Gastrocnemius medialis (tissue), 4 donors: ENCODE data around the gene PRRT1B. TPM values are rescaled to one million over a fixed set of nuclear protein-coding genes. Genes with fewer than 3 reads are reported as not detected.
"Not testable (repeated sequence)": the region's sequence is repeated elsewhere in the genome, so short reads cannot be mapped to it uniquely, and the experiment has no call there.

Experiments used
- ATAC-seq, 2 donors: fragments of 150-250 bp; one replicate each; pipeline ENCODE4 v1.9.1; 2016
- DNase-seq, 2 donors: peaks; one replicate each; pipeline ENCODE4 v3.0.0-alpha.2; 2019
- H3K27ac ChIP-seq, 4 donors: fragments of 200-600 bp; sonication (generic); 1 replicate in 1 of 4; 2 replicates in 3 of 4; pipeline ENCODE4 v1.5.1; 2016 to 2018; ENCODE audit warnings: mild to moderate bottlenecking in 2 of 4, moderate library complexity in 1 of 4
- H3K27me3 ChIP-seq, 3 donors: fragments of 200-600 bp; sonication (generic) in 2 of 3; 1 replicate in 1 of 3; 2 replicates in 2 of 3; pipeline versions ENCODE4 v1.5.1 to v1.6.0; 2016 to 2019; ENCODE audit warnings: mild to moderate bottlenecking in 1 of 3, moderate library complexity in 1 of 3
- H3K36me3 ChIP-seq, 2 donors: fragments of 200-600 bp; sonication (generic) in 1 of 2; one replicate each; pipeline ENCODE4 v1.5.1; 2017 to 2018
- H3K4me1 ChIP-seq, 2 donors: fragments of 200-600 bp; sonication (generic) in 1 of 2; one replicate each; pipeline ENCODE4 v1.5.1; 2016 to 2017; ENCODE audit warnings: mild to moderate bottlenecking in 2 of 2
- H3K4me3 ChIP-seq, 4 donors: fragments of 200-600 bp; sonication (generic) in 3 of 4; 1 replicate in 1 of 4; 2 replicates in 3 of 4; pipeline ENCODE4 v1.5.1; 2016 to 2019; ENCODE audit warnings: mild to moderate bottlenecking in 2 of 4
- H3K9me3 ChIP-seq, 3 donors: fragments of 200-600 bp; sonication (generic) in 2 of 3; 1 replicate in 1 of 3; 2 replicates in 2 of 3; pipeline ENCODE4 v1.5.1; 2016 to 2019
- POLR2A ChIP-seq, 2 donors: fragments of 450-650 bp; IDR thresholded peaks; one replicate each; pipeline ENCODE4 v1.6.1; 2017; ENCODE audit warnings: antibody characterized with exemption in 2 of 2, mild to moderate bottlenecking in 2 of 2, moderate library complexity in 2 of 2
- in situ Hi-C, 4 donors: fragments of 200-750 bp; cut with MboI; loops; one replicate each; pipeline versions ENCODE4 v1.15.0 to v1.8.0; 2017; ENCODE audit warnings: low sequenced_read_pairs in 4 of 4
- intact Hi-C: fragments of 100-400 bp; cut with DNase I; formaldehyde crosslinking; loops from one replicate; pipeline ENCODE4 v1.15.1; 2023; ENCODE audit warnings: low total_unique reads
- total RNA-seq, 4 donors: library from RNA; depleted of rRNA; stranded (reverse); fragments of >200 nt; gene quantifications; one replicate each; pipeline versions ENCODE4 v1.1.0 to v1.2.3, GENCODE V29; 2016
- TF ChIP-seq, protein P1 (sequence below), 5 experiments: fragments of 450-650 bp in 3 of 5; fragments of 200-600 bp in 2 of 5; sonication (generic) in 2 of 5; IDR thresholded peaks in 4 of 5; conservative IDR thresholded peaks in 1 of 5; 1 replicate in 4 of 5; 2 replicates in 1 of 5; pipeline ENCODE4 v1.5.1; 2016 to 2019; ENCODE audit warnings: antibody characterized with exemption in 5 of 5, mild to moderate bottlenecking in 3 of 5, moderate library complexity in 3 of 5

The PRRT1B gene
- total RNA-seq, 4 donors from 2014 or later: not detected

DNA sequence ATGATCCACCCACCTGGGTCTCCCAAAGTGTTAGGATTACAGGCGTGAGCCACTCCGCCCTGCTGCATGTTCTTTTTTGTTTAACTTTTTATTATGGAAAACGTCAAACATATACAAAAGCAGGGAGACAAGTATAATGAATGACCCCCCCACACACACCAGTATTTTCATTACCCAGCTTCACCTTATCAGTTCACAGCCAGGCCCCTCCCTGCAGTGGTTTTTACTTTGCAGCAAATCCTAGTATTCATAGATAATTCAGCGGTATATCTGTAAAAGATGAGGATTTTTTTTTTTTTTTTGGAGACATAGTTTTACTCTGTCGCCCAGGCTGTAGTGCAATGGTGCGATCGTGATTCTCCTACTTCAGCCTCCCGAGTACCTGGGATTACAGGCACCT, 40.3 kb upstream of the PRRT1B start:
- H3K4me3 ChIP-seq: no peak overlapping the region
- no peak for DNase-seq
- TF ChIP-seq, protein P1, sequence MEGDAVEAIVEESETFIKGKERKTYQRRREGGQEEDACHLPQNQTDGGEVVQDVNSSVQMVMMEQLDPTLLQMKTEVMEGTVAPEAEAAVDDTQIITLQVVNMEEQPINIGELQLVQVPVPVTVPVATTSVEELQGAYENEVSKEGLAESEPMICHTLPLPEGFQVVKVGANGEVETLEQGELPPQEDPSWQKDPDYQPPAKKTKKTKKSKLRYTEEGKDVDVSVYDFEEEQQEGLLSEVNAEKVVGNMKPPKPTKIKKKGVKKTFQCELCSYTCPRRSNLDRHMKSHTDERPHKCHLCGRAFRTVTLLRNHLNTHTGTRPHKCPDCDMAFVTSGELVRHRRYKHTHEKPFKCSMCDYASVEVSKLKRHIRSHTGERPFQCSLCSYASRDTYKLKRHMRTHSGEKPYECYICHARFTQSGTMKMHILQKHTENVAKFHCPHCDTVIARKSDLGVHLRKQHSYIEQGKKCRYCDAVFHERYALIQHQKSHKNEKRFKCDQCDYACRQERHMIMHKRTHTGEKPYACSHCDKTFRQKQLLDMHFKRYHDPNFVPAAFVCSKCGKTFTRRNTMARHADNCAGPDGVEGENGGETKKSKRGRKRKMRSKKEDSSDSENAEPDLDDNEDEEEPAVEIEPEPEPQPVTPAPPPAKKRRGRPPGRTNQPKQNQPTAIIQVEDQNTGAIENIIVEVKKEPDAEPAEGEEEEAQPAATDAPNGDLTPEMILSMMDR (IDR thresholded peaks at IDR 0.05 in 4 of 5, conservative IDR thresholded peaks at IDR 0.05 in 1 of 5): no peak
- TF ChIP-seq POLR2A (IDR thresholded peaks at IDR 0.05): no peak
- H3K27ac ChIP-seq: no peak overlapping the region
- in situ Hi-C loops (no loop called here), intact Hi-C loops (no loop called here)
- no peaks in the 10 kb centered on the region for H3K27me3 ChIP-seq
- H3K36me3 ChIP-seq: peaks cover 0 to 10% of the 10 kb centered on the region in 2 donors
- no peak for ATAC-seq
- peaks cover 17 to 30% of the 10 kb centered on the region in 2 donors for H3K4me1 ChIP-seq
- no peaks in the 10 kb centered on the region for H3K9me3 ChIP-seq

DNA sequence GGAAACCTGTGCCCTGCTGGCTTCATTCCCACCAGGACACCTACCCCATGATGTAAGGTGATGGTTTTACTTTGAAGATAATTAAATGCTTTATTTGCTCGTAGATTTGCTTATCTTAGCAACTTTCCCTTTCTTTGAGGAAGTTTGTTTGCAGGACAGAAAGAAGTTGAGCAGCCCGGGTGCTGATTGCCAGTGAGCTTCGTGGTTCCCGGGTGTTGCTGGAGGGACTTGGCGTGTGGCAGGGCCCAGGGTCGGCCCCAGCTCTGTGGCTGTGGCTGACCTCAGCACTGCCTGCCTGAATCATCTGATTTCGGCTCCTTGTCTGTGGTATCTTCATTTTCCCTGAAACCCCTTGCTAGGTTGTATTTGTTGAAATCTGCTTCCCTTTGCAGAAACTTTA, 33.9 kb upstream of the PRRT1B start:
- Histone ChIP-seq H3K36me3 (peaks cover 0 to 55% of the 10 kb centered on the region in 2 donors), H3K27me3 (no peaks in the 10 kb centered on the region), H3K4me1 (peaks cover 0 to 11% of the 10 kb centered on the region in 2 donors), H3K27ac (no peak overlapping the region), H3K9me3 (no peaks in the 10 kb centered on the region), H3K4me3 (no peak overlapping the region)
- ATAC-seq: no peak
- no peak for DNase-seq
- intact Hi-C loops: no loop called here
- TF ChIP-seq, protein P1 (IDR thresholded peaks at IDR 0.05 in 4 of 5, conservative IDR thresholded peaks at IDR 0.05 in 1 of 5): no peak
- no peak for TF ChIP-seq POLR2A (IDR thresholded peaks at IDR 0.05)
- in situ Hi-C loops: no loop called here

DNA sequence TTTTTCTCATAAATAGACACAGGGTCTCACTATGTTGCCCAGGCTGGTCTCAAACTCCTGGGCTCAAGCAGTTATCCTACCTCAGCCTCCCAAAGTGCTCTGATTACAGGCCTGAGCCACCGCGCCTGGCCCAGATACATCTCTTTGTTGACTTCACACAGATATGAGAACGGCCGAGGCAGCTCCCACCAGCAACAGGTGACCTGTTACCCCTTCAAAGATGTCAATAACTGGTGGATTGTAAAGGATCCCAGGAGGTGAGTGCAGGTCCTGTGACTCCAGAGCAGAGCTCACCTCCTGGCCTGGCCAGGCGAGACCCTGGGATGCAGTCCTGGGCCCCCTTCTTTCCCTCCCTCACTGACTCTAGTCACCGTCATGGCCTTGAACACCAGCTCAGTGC, 33.4 kb upstream of the PRRT1B start:
- H3K9me3 ChIP-seq: no peaks in the 10 kb centered on the region
- no peaks in the 10 kb centered on the region for H3K27me3 ChIP-seq
- intact Hi-C loops: no loop called here
- H3K4me3 ChIP-seq: no peak overlapping the region
- no peak for DNase-seq
- TF ChIP-seq, protein P1 (IDR thresholded peaks at IDR 0.05 in 4 of 5, conservative IDR thresholded peaks at IDR 0.05 in 1 of 5): no peak
- no peak for TF ChIP-seq POLR2A (IDR thresholded peaks at IDR 0.05)
- ATAC-seq: no peak
- H3K36me3 ChIP-seq: peaks cover 0 to 58% of the 10 kb centered on the region in 2 donors
- in situ Hi-C loops: no loop called here
- peaks cover 3 to 16% of the 10 kb centered on the region in 2 donors for H3K4me1 ChIP-seq
- H3K27ac ChIP-seq: no peak overlapping the region

DNA sequence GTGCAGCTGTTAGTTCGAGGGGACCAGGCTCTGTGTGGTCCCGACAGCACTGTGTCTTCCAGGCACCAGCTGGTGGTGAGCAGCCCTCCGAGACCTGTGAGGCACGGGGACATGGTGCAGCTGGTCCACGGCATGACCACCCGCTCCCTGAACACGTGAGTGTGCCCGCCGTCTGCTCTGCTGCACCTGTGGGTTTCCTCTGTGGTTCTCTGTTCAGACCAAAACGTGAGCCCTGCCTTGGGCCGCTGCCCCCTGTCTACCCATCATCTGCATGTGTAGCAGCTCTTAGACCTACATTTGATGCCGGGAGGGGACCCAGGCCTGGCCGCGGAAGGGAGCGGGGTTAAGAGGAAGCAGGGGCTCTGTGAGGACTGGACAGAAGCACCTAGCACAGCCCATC, 32.1 kb upstream of the PRRT1B start:
- Histone ChIP-seq H3K36me3 (peaks cover 0 to 52% of the 10 kb centered on the region in 2 donors), H3K4me3 (no peak overlapping the region), H3K27me3 (no peaks in the 10 kb centered on the region), H3K27ac (no peak overlapping the region), H3K9me3 (no peaks in the 10 kb centered on the region), H3K4me1 (peaks cover 16 to 25% of the 10 kb centered on the region in 2 donors)
- DNase-seq: no peak
- intact Hi-C loops: no loop called here
- in situ Hi-C loops: no loop called here
- ATAC-seq: no peak
- TF ChIP-seq POLR2A (IDR thresholded peaks at IDR 0.05): no peak
- TF ChIP-seq, protein P1 (IDR thresholded peaks at IDR 0.05 in 4 of 5, conservative IDR thresholded peaks at IDR 0.05 in 1 of 5): no peak

DNA sequence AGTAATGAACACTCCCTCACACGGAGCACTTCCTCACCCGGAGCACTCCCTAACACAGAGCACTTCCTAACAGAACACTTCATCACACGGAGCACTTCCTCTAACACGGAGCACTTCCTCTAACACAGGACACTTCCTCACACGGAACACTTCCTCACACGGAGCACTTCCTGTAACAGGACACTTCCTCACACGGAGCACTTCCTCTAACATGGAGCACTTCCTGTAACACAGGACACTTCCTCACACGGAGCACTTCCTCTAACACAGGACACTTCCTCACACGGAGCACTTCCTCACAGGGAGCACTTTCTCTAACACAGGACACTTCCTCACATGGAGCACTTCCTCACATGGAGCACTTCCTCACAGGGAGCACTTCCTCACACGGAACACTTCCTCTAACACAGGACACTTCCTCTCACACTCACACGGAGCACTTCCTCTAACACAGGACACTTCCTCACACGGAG, 29.7 kb upstream of the PRRT1B start:
- peaks cover 0 to 66% of the 10 kb centered on the region in 2 donors for H3K36me3 ChIP-seq
- H3K4me3 ChIP-seq, intact Hi-C loops, H3K9me3 ChIP-seq, H3K27me3 ChIP-seq, ATAC-seq, in situ Hi-C loops, DNase-seq: not testable (repeated sequence)
- peaks cover 21 to 31% of the 10 kb centered on the region in 2 donors for H3K4me1 ChIP-seq
- H3K27ac ChIP-seq: peak overlapping the region in 3 of 4 donors; percentile 29 to 67 (median 60)
